Vagina (tissue), 2 donors: ENCODE results near the gene OR11H7. TPM values are rescaled to one million over a fixed set of nuclear protein-coding genes. Genes with fewer than 3 reads are reported as not detected.
"Not testable (repeated sequence)": the region's sequence is repeated elsewhere in the genome, so short reads cannot be mapped to it uniquely, and the experiment has no call there.

Experiments
- DNase-seq, 2 donors: peaks; one replicate each; pipeline ENCODE4 v3.0.0-alpha.2; 2017; ENCODE audit errors: extremely low spot score in 2 of 2
- H3K27ac ChIP-seq: fragments of 200-600 bp; sonication (generic); one replicate; pipeline ENCODE4 v1.5.1; 2019
- H3K27me3 ChIP-seq: fragments of 200-600 bp; sonication (generic); one replicate; pipeline ENCODE4 v1.5.1; 2019
- H3K36me3 ChIP-seq, 2 donors: fragments of 200-600 bp; sonication (generic); one replicate each; pipeline ENCODE4 v1.5.1; 2017 to 2019
- H3K4me1 ChIP-seq: fragments of 200-600 bp; sonication (generic); one replicate; pipeline ENCODE4 v1.5.1; 2019
- H3K4me3 ChIP-seq, 2 donors: fragments of 200-600 bp; sonication (generic); 1 replicate in 1 of 2; 2 replicates in 1 of 2; pipeline ENCODE4 v1.5.1; 2016 to 2019
- H3K9me3 ChIP-seq: fragments of 200-600 bp; sonication (generic); one replicate; pipeline ENCODE4 v1.5.1; 2019
- CTCF ChIP-seq, 3 experiments: fragments of 450-650 bp in 2 of 3; fragments of 200-600 bp in 1 of 3; sonication (generic) in 1 of 3; IDR thresholded peaks; one replicate each; pipeline ENCODE4 v1.5.1; 2017 to 2019; ENCODE audit warnings: antibody characterized with exemption in 3 of 3, mild to moderate bottlenecking in 2 of 3, moderate library complexity in 2 of 3
- POLR2A ChIP-seq, 2 donors: fragments of 450-650 bp; IDR thresholded peaks; one replicate each; pipeline ENCODE4 v1.6.1; 2017; ENCODE audit warnings: antibody characterized with exemption in 2 of 2, mild to moderate bottlenecking in 2 of 2, moderate library complexity in 2 of 2
- POLR2AphosphoS5 ChIP-seq, 2 donors: sonication (generic); formaldehyde crosslinking; IDR thresholded peaks; one replicate each; pipeline ENCODE4 v1.9.0; 2017; ENCODE audit warnings: antibody characterized with exemption in 2 of 2, mild to moderate bottlenecking in 2 of 2, low read depth in 1 of 2; ENCODE audit not compliant: insufficient read depth in 1 of 2
- intact Hi-C: fragments of 100-400 bp; cut with DNase I; formaldehyde crosslinking; loops from one replicate; pipeline ENCODE4 v1.15.1; 2023
- total RNA-seq: library from RNA; depleted of rRNA; stranded (reverse); fragments of >200 nt; gene quantifications from one replicate; pipeline ENCODE4 v1.2.3, GENCODE V29; 2016

The OR11H7 gene
- total RNA-seq, 1 donor from 2014 or later: not detected

GRCh38 chr14:20219033-20219432 is 9.7 kb upstream of the OR11H7 start:
- TF ChIP-seq POLR2A (IDR thresholded peaks at IDR 0.05): no peak
- no peak for TF ChIP-seq CTCF (IDR thresholded peaks at IDR 0.05)
- TF ChIP-seq POLR2AphosphoS5 (IDR thresholded peaks at IDR 0.05; ENCODE audit: insufficient read depth in 1 of 2, low read depth in 1 of 2): no peak
- H3K27me3 ChIP-seq: no peaks in the 10 kb centered on the region
- no peaks in the 10 kb centered on the region for H3K9me3 ChIP-seq
- H3K27ac ChIP-seq: no peak overlapping the region
- DNase-seq: no peak
- intact Hi-C loops: no loop called here
- H3K4me3 ChIP-seq: no peak overlapping the region
- no peaks in the 10 kb centered on the region for H3K36me3 ChIP-seq
- no peaks in the 10 kb centered on the region for H3K4me1 ChIP-seq

GRCh38 chr14:20223410-20223809 is 5.4 kb upstream of the OR11H7 start, which contains the start of gene OR11H6:
OR11H6 (plus strand) TSS chr14:20223710; CDS start chr14:20223710, 0 bp downstream.
- DNase-seq: no peak
- no peak within 1 kb of the TSS for H3K27ac ChIP-seq
- intact Hi-C loops: no loop called here
- H3K27me3 ChIP-seq: no peaks in the 10 kb centered on the region
- TF ChIP-seq POLR2A (IDR thresholded peaks at IDR 0.05) (no peak), CTCF (IDR thresholded peaks at IDR 0.05) (no peak), POLR2AphosphoS5 (IDR thresholded peaks at IDR 0.05; ENCODE audit: insufficient read depth in 1 of 2, low read depth in 1 of 2) (no peak)
- no peaks in the 10 kb centered on the region for H3K4me1 ChIP-seq
- H3K36me3 ChIP-seq: no peaks in the 10 kb centered on the region
- no peaks in the 10 kb centered on the region for H3K9me3 ChIP-seq
- no peak within 1 kb of the TSS for H3K4me3 ChIP-seq

GRCh38 chr14:20235415-20235814 is 6.6 kb downstream of the OR11H7 start:
- H3K27me3 ChIP-seq, DNase-seq, intact Hi-C loops, H3K27ac ChIP-seq, H3K36me3 ChIP-seq, H3K9me3 ChIP-seq, H3K4me3 ChIP-seq, H3K4me1 ChIP-seq: not testable (repeated sequence)

GRCh38 chr14:20247646-20248246 is 19.0 kb downstream of the OR11H7 start:
- Histone ChIP-seq H3K27me3 (no peaks in the 10 kb centered on the region), H3K4me1 (no peaks in the 10 kb centered on the region), H3K36me3 (no peaks in the 10 kb centered on the region), H3K9me3 (peaks cover 3% of the 10 kb centered on the region), H3K27ac (no peak overlapping the region), H3K4me3 (no peak overlapping the region)
- DNase-seq: no peak
- TF ChIP-seq CTCF (IDR thresholded peaks at IDR 0.05) (no peak), POLR2A (IDR thresholded peaks at IDR 0.05) (no peak), POLR2AphosphoS5 (IDR thresholded peaks at IDR 0.05; ENCODE audit: insufficient read depth in 1 of 2, low read depth in 1 of 2) (no peak)
- intact Hi-C loops: no loop called here

- H3K36me3 ChIP-seq: no peaks in the 10 kb centered on the region
- TF ChIP-seq CTCF (IDR thresholded peaks at IDR 0.05) (no peak), POLR2A (IDR thresholded peaks at IDR 0.05) (no peak), POLR2AphosphoS5 (IDR thresholded peaks at IDR 0.05; ENCODE audit: insufficient read depth in 1 of 2, low read depth in 1 of 2) (no peak)
- DNase-seq: no peak
- no peak overlapping the region for H3K4me3 ChIP-seq
- H3K27ac ChIP-seq: no peak overlapping the region
- intact Hi-C loops: no loop called here
- H3K4me1 ChIP-seq: no peaks in the 10 kb centered on the region
- no peaks in the 10 kb centered on the region for H3K27me3 ChIP-seq
- no peaks in the 10 kb centered on the region for H3K9me3 ChIP-seq
Observed at GRCh38 chr14:20262642-20263128, 33.9 kb downstream of the OR11H7 start.

GRCh38 chr14:20264361-20264760 is 35.6 kb downstream of the OR11H7 start:
- not testable (repeated sequence) for H3K36me3 ChIP-seq

More at GRCh38 chr14:20264361-20264760, 35.6 kb downstream of the OR11H7 start:
- H3K27ac ChIP-seq, H3K9me3 ChIP-seq, DNase-seq, intact Hi-C loops, H3K4me1 ChIP-seq, H3K27me3 ChIP-seq, H3K4me3 ChIP-seq: not testable (repeated sequence)
